Glutamatergic neuron (in vitro differentiated cells): Measurements from ENCODE around the gene SWAP70. TPM values are rescaled to one million over a fixed set of nuclear protein-coding genes. Genes with fewer than 3 reads are reported as not detected.
A peak's percentile ranks its signal among the peaks of the same experiment; 100 is the strongest.

Source experiments
- DNase-seq: peaks from one replicate; pipeline ENCODE4 v3.0.0; 2022
- H3K27ac Mint-ChIP-seq: one replicate; pipeline ENCODE4 v1.8.0; 2020; ENCODE audit warnings: mild to moderate bottlenecking, mixed read lengths, inconsistent platforms; ENCODE audit not compliant: unreplicated experiment
- H3K27me3 Mint-ChIP-seq: one replicate; pipeline ENCODE4 v1.8.0; 2020; ENCODE audit warnings: mild to moderate bottlenecking, moderate library complexity, mixed read lengths, inconsistent platforms; ENCODE audit not compliant: unreplicated experiment
- H3K36me3 Mint-ChIP-seq: one replicate; pipeline ENCODE4 v1.8.0; 2020; ENCODE audit warnings: mild to moderate bottlenecking, mixed read lengths, inconsistent platforms; ENCODE audit not compliant: unreplicated experiment
- H3K4me1 Mint-ChIP-seq: one replicate; pipeline ENCODE4 v1.8.0; 2020; ENCODE audit warnings: mild to moderate bottlenecking, low read depth, mixed read lengths, inconsistent platforms; ENCODE audit not compliant: unreplicated experiment
- H3K4me3 Mint-ChIP-seq: one replicate; pipeline ENCODE4 v1.8.0; 2020; ENCODE audit warnings: mild to moderate bottlenecking, mixed read lengths, inconsistent platforms; ENCODE audit not compliant: unreplicated experiment
- H3K9me3 Mint-ChIP-seq: one replicate; pipeline ENCODE4 v1.8.0; 2020; ENCODE audit warnings: mild to moderate bottlenecking, moderate library complexity, mixed read lengths, inconsistent platforms; ENCODE audit not compliant: unreplicated experiment
- total RNA-seq: library from RNA; stranded (reverse); fragmentation: NEBNext Ultra II Directional; extraction: Animal tissue kit (Norgen Biotek cat#: 25700); gene quantifications from one replicate; pipeline ENCODE4 v1.2.1, GENCODE V29; 2021; ENCODE audit not compliant: unreplicated experiment
- TF ChIP-seq, protein P1 (sequence below): fragments of 200-600 bp; sonication (generic); IDR thresholded peaks from one replicate; pipeline ENCODE4 v1.5.0; 2021; ENCODE audit not compliant: partially characterized antibody, unreplicated experiment

The SWAP70 gene
- total RNA-seq, 1 donor from 2014 or later, result 8.7 TPM

DNA sequence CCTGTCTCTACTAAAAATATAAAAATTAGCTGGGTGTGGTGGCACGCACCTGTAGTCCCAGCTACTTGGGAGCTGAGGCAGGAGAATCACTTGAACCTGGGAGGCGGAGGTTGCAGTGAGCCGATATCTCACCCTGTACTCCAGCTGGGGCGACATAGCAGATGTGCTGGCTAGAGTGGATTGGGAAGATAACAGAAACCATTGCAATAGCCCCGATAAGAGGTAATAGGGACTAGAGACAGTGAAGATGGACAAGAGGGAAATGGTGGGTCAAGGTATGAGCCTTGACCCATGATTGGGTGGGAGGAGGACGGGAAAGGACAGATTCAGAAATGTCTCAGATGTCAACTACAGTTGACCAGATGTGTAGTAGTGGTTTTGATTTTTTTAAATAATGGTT is 6.1 kb downstream of the SWAP70 start:
- no peak overlapping the region for H3K4me3 Mint-ChIP-seq
- H3K36me3 Mint-ChIP-seq, result no peaks in the 10 kb centered on the region
- H3K27me3 Mint-ChIP-seq, result peaks cover 2% of the 10 kb centered on the region
- TF ChIP-seq, protein P1, sequence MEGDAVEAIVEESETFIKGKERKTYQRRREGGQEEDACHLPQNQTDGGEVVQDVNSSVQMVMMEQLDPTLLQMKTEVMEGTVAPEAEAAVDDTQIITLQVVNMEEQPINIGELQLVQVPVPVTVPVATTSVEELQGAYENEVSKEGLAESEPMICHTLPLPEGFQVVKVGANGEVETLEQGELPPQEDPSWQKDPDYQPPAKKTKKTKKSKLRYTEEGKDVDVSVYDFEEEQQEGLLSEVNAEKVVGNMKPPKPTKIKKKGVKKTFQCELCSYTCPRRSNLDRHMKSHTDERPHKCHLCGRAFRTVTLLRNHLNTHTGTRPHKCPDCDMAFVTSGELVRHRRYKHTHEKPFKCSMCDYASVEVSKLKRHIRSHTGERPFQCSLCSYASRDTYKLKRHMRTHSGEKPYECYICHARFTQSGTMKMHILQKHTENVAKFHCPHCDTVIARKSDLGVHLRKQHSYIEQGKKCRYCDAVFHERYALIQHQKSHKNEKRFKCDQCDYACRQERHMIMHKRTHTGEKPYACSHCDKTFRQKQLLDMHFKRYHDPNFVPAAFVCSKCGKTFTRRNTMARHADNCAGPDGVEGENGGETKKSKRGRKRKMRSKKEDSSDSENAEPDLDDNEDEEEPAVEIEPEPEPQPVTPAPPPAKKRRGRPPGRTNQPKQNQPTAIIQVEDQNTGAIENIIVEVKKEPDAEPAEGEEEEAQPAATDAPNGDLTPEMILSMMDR, result no peak
- H3K9me3 Mint-ChIP-seq, result no peaks in the 10 kb centered on the region
- no peaks in the 10 kb centered on the region for H3K4me1 Mint-ChIP-seq
- H3K27ac Mint-ChIP-seq, result no peak overlapping the region
- DNase-seq, result no peak

DNA sequence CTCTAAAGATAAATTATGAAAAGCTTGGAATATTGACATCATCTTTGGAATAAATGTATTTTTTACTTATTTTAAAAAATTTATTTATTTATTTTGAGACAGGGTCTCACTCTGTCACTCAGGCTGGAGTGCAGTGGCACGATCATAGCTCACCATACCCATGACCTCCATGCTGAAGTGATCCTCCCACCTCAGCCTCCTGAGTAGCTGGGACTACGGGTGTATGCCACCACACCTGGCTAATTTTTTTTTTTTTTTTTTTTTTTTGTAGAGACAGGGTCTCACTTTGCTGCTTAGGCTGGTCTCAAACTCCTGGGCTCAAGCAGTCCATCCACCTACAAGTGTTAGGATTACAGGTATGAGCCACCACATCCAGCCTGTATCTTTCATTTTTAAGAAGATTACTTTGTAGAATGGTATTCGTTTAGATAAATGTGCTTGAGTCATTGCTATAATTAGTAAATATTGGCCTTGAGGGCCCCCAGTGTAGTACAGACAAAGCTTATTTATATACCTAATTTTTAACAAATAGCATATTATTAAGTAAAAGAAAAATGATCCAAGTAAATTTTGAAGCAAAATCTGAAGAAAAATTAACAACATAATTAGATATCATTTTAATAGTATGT is 8.5 kb downstream of the SWAP70 start:
- H3K4me3 Mint-ChIP-seq, result no peak overlapping the region
- peaks cover 3% of the 10 kb centered on the region for H3K4me1 Mint-ChIP-seq
- H3K36me3 Mint-ChIP-seq, result no peaks in the 10 kb centered on the region
- TF ChIP-seq, protein P1, result no peak
- H3K9me3 Mint-ChIP-seq, result no peaks in the 10 kb centered on the region
- H3K27me3 Mint-ChIP-seq, result peaks cover 3% of the 10 kb centered on the region
- DNase-seq, result no peak
- H3K27ac Mint-ChIP-seq, result no peak overlapping the region

DNA sequence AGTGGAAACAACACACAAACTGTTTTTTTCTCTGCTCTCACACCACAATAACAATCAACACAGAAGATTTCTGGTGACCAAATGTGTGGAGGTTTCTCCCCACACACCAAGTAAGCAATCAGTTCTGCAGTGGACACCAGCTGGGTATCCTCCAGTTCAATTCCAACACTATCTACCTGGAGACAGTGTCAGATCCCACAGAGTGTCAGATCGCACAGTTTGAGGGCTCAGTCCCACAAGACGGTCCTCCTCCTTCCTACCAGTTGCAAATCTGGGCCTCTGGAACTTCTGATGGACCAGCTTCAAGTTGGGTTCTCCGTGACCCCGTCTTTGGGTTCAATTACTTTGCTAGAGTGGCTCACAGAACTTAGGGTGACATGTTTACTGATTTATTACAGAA is 9.0 kb downstream of the SWAP70 start:
- no peak for DNase-seq
- Mint-ChIP-seq H3K4me1 (peaks cover 3% of the 10 kb centered on the region), H3K27ac (no peak overlapping the region), H3K4me3 (no peak overlapping the region), H3K27me3 (peaks cover 3% of the 10 kb centered on the region), H3K36me3 (no peaks in the 10 kb centered on the region), H3K9me3 (no peaks in the 10 kb centered on the region)
- TF ChIP-seq, protein P1, result no peak

DNA sequence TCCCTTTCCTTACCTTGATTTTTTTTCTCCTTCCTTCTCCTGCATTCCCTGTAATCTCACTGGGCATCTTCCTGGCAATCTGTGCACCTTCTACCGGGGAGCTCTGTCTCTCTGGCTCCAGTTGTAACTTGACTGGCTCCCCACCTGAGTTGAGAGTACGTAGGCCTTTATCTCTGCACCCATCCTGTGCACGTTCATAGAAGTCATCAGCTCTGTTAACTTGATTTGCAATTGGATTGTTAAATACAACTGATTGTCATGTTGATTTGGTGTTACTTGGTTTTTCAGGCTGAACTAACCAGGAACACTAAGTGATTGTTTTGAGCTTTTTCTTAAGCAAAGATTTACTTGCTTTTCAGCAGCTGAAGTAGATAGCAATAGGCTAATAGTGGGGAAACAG is 11.8 kb downstream of the SWAP70 start:
- Mint-ChIP-seq H3K27me3 (peaks cover 3% of the 10 kb centered on the region), H3K4me1 (peaks cover 3% of the 10 kb centered on the region), H3K9me3 (no peaks in the 10 kb centered on the region), H3K27ac (peak overlapping the region; percentile 45), H3K4me3 (no peak overlapping the region), H3K36me3 (no peaks in the 10 kb centered on the region)
- DNase-seq, result no peak
- TF ChIP-seq, protein P1, result no peak

DNA sequence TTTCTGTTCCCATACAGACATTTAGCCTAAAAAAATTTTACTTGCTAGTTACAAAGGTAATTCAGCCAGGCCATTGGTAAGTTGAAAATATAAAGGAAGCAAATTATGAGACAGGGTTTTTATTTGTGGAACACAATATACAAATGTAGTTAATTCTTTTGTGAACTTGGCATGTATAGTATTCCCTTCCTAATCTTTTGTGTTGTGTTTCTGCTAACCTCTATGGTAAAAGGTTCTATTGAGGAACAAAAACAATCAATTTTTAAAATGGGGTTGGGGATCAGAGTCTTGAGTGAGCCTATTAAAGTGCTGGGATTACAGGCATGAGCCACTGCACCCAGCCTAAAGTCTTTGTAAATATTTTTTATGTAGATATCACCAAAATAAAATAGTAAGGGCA is 14.1 kb downstream of the SWAP70 start:
- Mint-ChIP-seq H3K9me3 (no peaks in the 10 kb centered on the region), H3K27ac (no peak overlapping the region), H3K4me1 (peaks cover 3% of the 10 kb centered on the region)

More for the DNA sequence above, 14.1 kb downstream of the SWAP70 start:
- Mint-ChIP-seq H3K36me3 (no peaks in the 10 kb centered on the region), H3K4me3 (no peak overlapping the region), H3K27me3 (peaks cover 3% of the 10 kb centered on the region)
- TF ChIP-seq, protein P1, result no peak
- no peak for DNase-seq
